HT-29 (cell line): Measurements from ENCODE around the gene RNF220. TPM values are rescaled to one million over a fixed set of nuclear protein-coding genes. Genes with fewer than 3 reads are reported as not detected.
"Not testable (repeated sequence)": the region's sequence is repeated elsewhere in the genome, so short reads cannot be mapped to it uniquely, and the experiment has no call there.

ENCODE experiments used
- DNase-seq: peaks from one replicate; pipeline ENCODE4 v3.0.0-alpha.2; 2015; ENCODE audit warnings: low spot score
- total RNA-seq: library from RNA; depleted of rRNA; stranded (reverse); fragments of >200 nt; shearing (Covaris generic); gene quantifications from 2 replicates; pipeline ENCODE4 v1.2.3, GENCODE V29; 2014

RNF220 gene
- total RNA-seq, 1 experiment from 2014 or later = 152 TPM

DNA sequence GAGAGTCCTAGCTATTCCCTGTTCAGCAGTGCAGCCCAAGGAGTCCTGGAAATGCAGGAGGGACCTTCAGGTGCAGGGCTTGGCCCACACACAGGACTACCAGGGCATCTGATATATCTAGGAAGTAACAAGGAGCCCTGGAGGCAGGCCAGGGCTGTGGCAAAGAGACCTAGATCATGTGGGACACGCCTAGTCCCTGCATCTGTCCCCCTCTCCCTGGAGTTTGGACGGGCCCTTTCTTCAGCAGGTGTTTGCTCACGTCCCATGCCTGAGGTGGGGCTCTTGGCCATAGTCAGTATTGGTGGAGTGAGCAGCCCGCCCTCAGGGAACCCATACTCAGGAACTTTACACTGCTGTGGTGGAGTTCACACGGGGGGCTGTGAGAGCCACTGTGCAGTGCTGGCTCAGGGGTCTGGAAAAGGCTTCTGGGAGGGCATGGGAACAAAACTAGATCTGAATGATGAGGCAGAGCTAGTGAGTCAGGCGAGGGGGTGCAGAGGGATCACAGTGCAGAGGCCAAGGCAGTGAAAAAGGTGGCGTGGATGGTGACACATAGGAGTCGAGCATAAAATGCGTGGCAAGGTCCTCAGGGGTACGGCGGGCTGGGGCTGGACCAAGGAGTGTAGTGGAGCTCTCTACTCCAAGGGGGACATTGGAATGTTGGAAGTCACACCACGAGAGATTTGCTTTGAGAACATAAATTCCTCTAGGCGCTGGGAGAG is 243.6 kb downstream of the RNF220 start:
- no peak for DNase-seq

- no peak for DNase-seq
These were observed 244.7 kb downstream of the RNF220 start for GRCh38 chr1:44649788-44650158.

DNA sequence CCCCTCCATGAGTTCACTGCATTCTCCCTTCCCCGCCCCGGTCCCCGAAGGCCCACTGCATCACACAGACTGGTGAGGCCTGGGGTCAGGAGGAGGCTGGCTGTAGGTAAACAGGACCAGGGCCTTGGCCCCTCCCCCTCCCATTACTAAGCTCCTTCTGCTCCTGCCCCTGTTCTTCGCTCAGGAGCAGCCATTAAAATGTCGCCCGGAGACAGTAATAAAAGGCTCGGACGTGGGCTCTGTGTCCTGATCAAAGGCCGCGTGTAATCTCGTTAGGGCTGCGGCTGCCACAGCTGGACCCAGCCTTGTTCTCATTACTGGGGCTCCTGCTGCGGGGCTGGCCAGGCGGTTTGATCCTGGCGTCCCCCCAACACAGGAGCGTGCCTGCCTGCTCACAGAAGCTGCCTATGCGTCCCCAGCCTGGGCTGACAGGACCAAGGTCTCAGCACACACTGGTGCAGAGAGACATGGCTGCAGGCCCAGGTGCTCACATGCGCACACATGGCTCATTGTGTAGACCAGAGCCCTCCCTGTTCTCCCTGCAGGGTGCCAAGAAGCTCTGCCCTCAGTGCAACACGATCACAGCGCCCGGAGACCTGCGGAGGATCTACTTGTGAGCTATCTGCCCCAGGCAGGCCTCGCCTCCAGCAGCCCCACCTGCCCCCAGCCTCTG is 245.2 kb downstream of the RNF220 start:
- no peak for DNase-seq

DNA sequence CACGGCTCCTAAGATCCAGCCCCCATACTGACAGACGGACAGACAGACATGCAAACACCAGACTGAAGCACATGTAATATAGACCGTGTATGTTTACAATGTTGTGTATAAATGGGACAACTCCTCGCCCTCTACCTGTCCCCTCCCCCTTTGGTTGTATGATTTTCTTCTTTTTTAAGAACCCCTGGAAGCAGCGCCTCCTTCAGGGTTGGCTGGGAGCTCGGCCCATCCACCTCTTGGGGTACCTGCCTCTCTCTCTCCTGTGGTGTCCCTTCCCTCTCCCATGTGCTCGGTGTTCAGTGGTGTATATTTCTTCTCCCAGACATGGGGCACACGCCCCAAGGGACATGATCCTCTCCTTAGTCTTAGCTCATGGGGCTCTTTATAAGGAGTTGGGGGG is 246.0 kb downstream of the RNF220 start:
- no peak for DNase-seq

GRCh38 chr1:44652445-44653106 is 247.5 kb downstream of the RNF220 start:
- DNase-seq = peak; percentile 87

GRCh38 chr1:44653107-44653964 is 248.3 kb downstream of the RNF220 start:
- no peak for DNase-seq

DNA sequence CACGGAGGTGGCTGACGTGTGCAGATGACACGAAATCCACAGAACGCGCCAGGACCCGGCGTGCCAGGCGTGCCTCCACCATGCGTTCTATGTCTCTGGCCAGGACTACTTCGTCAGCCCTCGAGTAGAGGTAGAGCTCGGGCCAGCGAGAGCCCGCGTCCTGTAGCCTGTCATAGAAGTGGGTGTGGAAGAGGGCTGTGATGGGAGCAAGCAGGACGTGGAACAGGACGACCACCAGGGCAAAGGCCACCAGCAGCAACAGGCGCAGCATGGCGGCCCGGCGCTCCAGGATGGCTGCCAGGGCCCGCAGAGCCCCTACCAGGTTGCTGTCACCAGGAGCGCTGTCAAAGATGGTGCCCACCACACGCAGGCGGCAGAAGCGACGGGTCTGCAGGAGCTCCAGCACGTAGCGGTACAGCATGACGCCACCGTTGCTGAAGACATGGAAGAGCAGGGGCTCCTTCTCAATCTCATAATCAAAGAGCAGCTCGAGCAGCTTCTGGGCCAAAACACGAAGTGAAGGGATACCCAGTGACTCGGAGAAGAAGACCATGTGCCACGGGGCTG is 249.6 kb downstream of the RNF220 start:
- DNase-seq = no peak

- peak; percentile 45 for DNase-seq
These were observed 250.6 kb downstream of the RNF220 start for GRCh38 chr1:44655609-44656008.

DNA sequence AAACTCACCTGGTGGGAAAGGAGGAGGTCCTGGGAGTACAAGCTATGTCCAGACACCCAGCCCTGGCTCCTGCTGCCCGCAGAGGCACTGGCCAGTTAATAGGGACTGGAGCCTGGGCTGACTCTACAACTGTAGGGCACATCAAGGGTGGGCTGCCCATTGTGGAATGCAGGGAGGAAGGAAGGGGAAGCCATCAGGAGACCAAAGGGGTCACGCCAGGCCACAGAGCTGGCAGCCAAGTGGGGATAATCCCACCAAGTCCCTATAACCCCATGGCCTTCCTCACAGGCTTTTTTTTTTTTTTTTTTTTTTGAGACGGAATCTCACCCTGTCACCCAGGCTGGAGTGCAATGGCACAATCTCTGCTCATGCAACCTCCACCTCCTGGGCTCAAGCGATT is 254.5 kb downstream of the RNF220 start:
- no peak for DNase-seq

DNA sequence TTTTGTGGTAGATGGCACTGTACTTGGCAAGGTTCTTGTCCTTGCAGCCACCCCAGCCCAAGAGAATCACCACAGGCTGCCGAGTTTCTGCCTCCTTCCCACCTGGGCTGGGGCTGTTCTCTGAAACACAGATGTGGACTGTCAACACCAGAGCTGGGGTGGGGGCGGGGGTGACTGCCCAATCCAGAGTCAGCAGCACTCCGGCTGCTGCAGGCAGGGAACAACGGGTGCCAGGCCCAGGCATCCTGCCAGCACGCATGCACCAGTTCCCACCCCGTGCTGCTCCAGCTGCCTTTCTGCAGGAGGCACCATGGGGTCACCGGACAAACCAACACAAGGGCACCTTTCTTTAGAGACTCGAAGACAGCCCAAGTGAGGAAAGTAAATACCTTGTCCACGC is 255.1 kb downstream of the RNF220 start:
- DNase-seq = peak; percentile 21

DNA sequence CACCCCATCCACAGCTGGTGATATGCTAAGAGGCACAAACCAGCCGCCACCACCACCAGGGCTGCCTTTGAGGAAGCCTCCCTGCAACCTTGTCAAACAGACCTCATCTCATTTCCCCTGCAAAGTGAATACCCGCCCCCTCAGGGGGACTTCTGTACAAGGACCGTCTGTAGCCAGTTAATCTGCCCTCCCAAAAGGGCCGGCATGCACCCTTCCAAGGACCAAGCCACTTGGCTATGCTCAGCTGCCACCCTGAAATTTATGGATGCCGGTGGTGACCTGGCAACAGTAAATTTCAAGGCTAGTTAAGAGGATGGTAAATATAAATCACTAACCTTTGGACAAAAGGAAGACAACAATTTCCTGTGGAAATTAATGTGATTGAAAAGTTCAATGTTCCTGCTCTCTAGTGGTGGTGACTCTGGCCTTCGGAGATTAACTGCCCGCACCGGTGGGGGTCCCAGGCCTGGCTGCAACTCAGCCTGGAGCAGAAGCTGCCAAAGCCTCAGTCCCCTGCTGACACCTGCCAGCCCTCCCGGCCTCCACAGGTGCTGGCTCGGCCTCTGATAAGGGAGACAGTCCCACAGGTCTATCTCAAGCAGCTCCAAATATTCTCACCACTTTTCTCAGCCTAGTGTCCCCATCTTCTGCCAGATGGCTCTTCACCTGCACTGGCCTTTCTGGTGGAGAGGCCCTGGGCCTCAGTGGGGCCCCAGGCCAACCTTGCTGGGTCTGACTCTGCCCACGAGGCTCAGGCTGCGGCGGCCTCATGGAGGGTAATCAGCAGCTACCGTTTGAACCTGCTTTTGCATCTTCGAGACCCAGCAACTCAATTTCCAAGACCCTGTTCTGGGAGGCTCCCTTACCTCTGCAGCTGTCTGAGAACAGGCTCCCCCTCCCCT is 257.0 kb downstream of the RNF220 start:
- DNase-seq = no peak

DNA sequence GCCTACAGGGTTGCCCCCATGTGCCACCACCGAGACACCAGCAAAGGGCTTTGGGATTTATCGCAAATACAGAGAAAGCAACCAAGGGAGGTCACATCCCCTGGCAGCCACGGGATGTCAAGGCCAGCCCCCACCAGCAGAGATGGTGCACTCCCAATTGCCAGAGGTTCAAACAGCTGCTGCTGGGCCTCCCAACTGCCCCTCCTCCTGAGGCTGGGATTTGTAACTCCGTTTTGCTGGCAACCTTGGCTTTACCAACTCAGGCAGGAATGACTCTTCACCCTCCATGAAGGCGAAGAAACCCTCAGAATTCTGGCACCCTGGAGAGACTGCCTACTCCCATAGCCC is 257.6 kb downstream of the RNF220 start:
- DNase-seq = no peak

- no peak for DNase-seq
These were observed 258.4 kb downstream of the RNF220 start for GRCh38 chr1:44663417-44663816.

DNA sequence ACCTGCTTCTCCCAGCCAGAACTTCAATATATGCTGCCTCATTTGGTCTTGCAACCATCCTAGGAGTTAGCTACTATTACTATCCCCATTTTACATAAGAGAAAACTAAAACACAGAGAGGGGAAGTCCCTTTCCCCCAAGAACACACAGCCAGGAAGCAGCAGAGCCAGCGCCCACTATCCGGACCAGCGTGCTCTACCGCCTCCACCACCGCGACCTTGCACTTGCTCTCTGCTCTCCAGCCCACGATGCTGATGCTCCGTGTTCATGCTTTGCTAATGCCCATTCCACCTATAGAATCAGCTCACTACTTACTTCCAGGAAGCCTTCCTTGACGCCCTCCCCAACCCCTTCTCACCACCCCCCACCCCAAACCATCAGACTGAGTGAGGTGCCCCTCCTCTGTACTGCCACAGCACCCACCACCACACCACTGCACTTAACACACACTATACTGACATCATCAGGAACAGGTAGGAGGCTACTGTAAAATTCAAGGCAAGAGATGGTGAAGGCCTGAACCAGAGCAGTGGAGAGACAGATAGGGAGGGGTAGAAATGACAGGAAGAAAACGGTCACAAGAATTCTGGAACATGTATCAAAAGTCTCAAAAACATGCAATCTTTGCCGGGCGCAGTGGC is 259.8 kb downstream of the RNF220 start:
- DNase-seq = no peak

DNA sequence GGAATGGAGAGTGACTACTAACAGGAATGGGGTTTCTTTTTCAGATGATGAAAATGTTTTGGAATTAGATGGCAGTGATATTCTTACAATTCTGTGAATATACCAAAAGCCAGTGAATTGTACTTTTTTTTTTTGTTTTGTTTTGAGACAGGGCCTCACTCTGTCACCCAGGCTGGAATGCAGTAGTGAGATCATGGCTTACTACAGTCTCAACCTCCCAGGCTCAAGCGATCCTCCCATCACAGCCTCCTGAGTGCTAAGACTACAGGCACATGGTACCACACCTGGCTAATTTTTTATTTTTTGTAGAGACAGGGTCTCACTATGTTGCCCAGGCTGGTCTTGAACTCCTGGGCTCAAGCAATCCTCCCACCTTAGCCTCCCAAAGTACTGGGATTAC is 261.7 kb downstream of the RNF220 start:
- DNase-seq = not testable (repeated sequence)

GRCh38 chr1:44670751-44671640 is 265.9 kb downstream of the RNF220 start:
- no peak for DNase-seq

GRCh38 chr1:44672254-44672955 is 267.4 kb downstream of the RNF220 start:
- DNase-seq = no peak

DNA sequence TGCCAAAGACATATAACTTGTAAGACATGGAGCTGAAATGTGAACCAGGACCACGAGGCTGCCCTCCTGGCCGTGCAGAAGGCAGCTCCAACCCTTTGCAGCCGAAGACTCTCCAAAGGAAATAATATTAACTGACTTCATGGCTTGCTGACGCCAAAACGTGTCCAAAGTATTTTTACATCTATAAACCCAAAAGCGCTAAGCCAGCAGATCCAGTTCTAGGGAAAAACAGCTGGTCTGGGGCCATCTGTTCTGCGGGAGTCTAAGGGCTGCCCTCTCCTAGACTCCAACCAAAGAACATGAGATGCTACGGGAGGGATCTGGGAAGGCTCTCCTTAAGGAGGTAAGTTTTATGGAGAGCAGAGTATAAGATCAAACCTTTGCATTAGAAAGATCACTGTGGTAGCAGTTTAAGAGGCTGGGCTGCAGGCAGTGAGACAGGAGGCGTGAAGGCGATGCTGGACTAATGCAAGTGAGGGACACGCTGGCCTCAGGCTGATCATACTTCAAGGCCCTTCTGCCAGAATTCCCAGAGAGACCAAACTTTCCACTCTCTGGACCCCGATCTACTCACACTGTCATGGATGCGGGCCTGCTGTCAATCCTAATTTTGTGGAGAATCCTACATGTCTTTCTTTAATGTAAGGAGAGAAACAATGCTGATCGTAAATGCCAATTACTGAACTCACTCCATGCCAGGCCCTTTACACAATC is 268.1 kb downstream of the RNF220 start:
- DNase-seq = no peak
